Activated T-cell treated with anti-CD3 and anti-CD28 coated beads, Interleukin-2, amount 50 U/mL, for 4 hours (primary cell): ENCODE results near the gene LMX1A. TPM values are rescaled to one million over a fixed set of nuclear protein-coding genes. Genes with fewer than 3 reads are reported as not detected.

Experiments used
- ATAC-seq, 2 donors: fragments of 200-7000 bp; cut with Tn5 transposase; one replicate each; pipeline ENCODE4 v1.10.0; 2021
- DNase-seq: peaks from one replicate; pipeline ENCODE4 v3.0.0-alpha.2; 2020
- H3K27me3 Mint-ChIP-seq: one replicate; pipeline ENCODE4 v1.8.0; 2021; ENCODE audit warnings: low read depth, mixed read lengths
- H3K36me3 Mint-ChIP-seq: one replicate; pipeline ENCODE4 v1.8.0; 2022; ENCODE audit warnings: mixed read lengths; ENCODE audit not compliant: insufficient read depth
- H3K4me1 Mint-ChIP-seq: one replicate; pipeline ENCODE4 v1.8.0; 2021; ENCODE audit warnings: low read depth, mixed read lengths
- H3K4me3 Mint-ChIP-seq: one replicate; pipeline ENCODE4 v1.8.0; 2021; ENCODE audit warnings: mild to moderate bottlenecking, moderate library complexity, mixed read lengths
- H3K9me3 Mint-ChIP-seq: one replicate; pipeline ENCODE4 v1.8.0; 2021; ENCODE audit warnings: mixed read lengths
- total RNA-seq, 3 donors: library from RNA; stranded (reverse); gene quantifications; one replicate each; pipeline ENCODE4 v1.2.1, GENCODE V29; 2021

Gene LMX1A
- not detected for total RNA-seq

DNA sequence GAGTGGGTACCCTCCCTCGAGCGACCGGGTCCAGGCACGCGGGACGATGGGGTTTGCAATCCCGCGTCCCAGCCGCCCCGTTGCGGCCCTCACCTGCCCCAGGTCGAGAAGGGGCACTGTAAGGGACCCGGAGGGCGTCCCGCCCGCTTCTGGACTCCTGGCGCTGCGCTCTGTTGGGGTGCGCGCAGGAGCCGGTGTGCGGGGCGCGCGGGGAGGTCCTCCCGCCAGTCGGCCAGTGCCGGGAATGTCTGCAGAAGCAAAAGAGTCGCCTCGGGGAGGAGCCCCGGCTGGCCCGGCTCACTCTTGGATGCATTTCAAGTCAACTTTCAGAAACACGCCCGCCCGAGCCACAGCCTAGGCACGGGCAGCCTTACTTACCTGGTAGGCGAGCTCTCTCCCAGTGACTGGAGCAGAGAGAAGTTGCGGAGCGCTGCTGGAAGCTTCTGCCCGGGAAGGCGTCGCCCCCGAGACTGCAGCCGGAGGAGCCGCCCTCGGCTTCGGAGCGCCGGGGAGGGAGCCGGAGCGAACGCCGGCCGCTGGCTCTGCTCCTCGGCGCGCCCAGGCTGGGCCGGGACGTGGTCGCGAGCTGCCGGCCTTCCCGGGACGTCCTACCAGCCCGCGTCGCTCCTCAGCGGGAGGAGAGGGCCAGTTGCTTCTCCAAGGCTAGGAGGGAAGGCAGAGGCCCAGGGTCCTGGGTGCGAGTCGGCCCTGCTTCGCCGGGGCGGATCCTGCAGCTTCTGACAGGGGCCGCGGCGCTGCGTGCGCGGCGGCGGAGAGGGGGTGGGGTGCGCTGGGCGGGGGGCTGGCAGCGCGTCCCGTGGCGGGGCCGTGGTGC lies at the start of gene LMX1A:
Gene LMX1A (minus strand): TSS at position 739 of the 835 bp plus-strand sequence. CDS start 1,156 bp downstream, outside the sequence.
- no peak for DNase-seq
- Mint-ChIP-seq H3K9me3 (no peaks in the 10 kb centered on the region), H3K4me3 (no peak within 1 kb of the TSS), H3K27me3 (peaks cover 83% of the 10 kb centered on the region), H3K4me1 (peaks cover 5% of the 10 kb centered on the region), H3K36me3 (no peaks in the 10 kb centered on the region)
- ATAC-seq = peak in 1 of 2 donors; percentile 6

DNA sequence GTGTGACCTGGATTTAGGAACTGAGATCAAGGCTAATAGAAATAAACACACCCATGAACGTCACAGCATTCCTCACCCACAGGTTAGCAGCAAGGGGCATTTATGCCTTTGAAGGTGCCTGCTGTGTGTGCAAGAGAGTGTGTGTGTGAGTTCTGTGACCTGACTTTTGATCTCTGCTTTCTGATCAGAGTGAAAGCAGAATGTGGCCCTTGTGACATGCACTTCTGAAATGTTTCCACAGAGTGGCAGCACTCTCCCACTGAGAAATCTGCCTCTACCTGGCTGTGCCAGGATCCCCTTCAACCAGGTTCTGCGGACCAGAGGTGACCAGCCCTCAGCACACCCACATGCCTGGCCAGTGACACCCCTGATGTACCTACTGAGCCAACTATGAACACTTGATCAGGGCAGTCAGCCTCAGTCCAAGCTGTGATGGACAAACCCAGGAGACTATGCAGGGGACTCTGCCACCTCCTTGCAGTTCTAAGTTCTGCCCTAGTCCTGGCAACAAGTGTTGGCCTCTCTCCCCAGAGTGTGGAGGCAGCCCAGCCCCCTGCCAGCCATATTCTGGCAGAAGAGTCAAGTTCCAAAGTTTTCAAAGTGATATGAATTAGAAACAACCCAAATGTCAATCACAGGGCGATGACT lies 47.4 kb upstream of the LMX1A start:
- H3K4me1 Mint-ChIP-seq = peaks cover 2% of the 10 kb centered on the region

DNA sequence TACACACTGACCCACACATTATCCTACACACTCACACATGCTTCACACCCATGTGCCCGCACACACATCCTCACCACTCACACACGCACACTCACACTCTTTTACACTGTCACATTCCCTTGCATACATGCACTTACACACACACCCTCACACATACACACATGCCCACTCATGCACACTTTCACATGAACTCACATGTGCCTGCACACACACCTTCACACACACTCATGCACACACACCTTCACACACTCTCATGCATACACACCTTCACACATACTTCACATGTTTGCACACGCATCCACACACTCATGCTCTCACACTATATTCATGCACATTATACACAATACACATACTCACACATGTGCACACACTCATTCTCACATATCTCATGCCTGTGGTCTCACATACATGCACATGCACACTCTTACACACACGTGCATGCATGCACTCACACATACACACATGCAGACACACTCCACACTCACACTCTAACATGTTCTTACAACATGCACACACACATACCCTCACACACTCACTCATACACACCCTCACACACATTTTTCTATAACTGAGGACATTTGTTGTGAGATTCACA lies 46.1 kb upstream of the LMX1A start:
- Mint-ChIP-seq H3K4me1 (peaks cover 2% of the 10 kb centered on the region), H3K4me3 (no peak overlapping the region), H3K36me3 (no peaks in the 10 kb centered on the region), H3K27me3 (peaks cover 23% of the 10 kb centered on the region), H3K9me3 (no peaks in the 10 kb centered on the region)
- ATAC-seq (no peak), DNase-seq (no peak)

More for the DNA sequence above, 47.4 kb upstream of the LMX1A start:
- Mint-ChIP-seq H3K36me3 (no peaks in the 10 kb centered on the region), H3K4me3 (no peak overlapping the region), H3K27me3 (peaks cover 34% of the 10 kb centered on the region), H3K9me3 (no peaks in the 10 kb centered on the region)
- ATAC-seq = peak in 1 of 2 donors; percentile 52
- no peak for DNase-seq

DNA sequence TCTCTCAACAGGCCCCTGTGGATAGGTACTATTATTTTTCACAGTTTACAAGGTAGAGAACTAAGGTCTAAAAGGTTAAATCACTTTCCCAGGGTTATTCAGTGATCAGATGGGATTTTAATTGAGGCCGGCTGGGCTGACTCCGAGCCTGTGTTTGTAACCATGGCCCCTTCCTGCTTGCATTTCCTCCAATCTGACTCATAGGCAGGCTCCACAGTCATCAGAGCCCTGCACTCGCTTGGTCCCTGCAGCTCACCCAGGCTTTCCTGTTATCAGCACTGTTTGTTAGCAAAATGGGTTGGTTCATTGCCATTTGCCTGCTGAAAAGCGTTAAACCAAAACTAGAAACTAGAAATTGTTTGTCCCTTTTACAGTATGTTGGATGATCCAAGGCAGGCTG lies 41.4 kb upstream of the LMX1A start:
- Mint-ChIP-seq H3K4me1 (peaks cover 12% of the 10 kb centered on the region), H3K4me3 (no peak overlapping the region), H3K9me3 (no peaks in the 10 kb centered on the region), H3K36me3 (no peaks in the 10 kb centered on the region), H3K27me3 (peaks cover 41% of the 10 kb centered on the region)
- peak; percentile 30 to 58 for ATAC-seq
- DNase-seq = no peak

DNA sequence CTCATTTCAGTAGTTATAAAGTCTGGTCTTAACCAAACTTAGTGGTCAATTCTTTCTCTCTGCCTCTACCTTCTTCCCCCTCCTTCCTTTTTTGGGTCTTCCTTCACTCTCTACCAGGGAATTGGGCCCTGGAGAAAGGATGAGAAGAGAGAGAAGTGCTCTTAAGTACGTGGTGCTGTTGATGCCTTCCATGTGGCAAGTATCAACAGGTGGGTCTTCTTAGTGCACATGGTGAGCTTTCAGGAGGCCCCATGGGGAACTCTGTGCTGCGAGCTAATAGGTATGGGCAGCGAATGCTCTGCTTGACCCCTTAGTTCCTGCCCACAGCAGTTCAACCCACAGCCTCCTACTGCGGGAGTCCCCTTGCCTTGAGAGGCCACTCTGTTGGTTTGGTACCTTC lies 39.4 kb upstream of the LMX1A start:
- Mint-ChIP-seq H3K36me3 (no peaks in the 10 kb centered on the region), H3K9me3 (no peaks in the 10 kb centered on the region), H3K4me3 (no peak overlapping the region), H3K4me1 (peaks cover 19% of the 10 kb centered on the region), H3K27me3 (peaks cover 55% of the 10 kb centered on the region)
- ATAC-seq = no peak
- no peak for DNase-seq

DNA sequence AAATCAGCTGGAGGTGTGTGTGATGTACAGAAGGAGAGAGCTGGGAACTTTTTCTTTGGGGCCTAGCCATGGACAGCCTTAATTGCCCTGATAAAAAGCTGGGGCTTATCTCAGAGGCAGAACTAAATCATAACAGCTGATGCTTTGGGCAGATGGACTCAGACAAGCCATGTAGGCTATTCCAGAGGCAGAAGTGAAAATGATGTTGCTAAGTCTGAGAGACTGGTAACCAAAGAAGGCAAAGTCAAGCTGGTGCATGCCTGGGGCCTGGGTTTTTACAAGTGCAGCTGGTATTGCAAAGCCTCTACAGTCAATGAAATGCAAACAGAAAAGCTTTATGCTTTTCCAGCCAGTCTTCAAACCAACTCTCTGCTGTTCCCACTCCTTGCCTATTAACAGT lies 39.0 kb upstream of the LMX1A start:
- no peaks in the 10 kb centered on the region for H3K36me3 Mint-ChIP-seq
- peaks cover 58% of the 10 kb centered on the region for H3K27me3 Mint-ChIP-seq
- ATAC-seq (no peak), DNase-seq (no peak)
- peaks cover 19% of the 10 kb centered on the region for H3K4me1 Mint-ChIP-seq
- no peaks in the 10 kb centered on the region for H3K9me3 Mint-ChIP-seq
- H3K4me3 Mint-ChIP-seq = no peak overlapping the region

DNA sequence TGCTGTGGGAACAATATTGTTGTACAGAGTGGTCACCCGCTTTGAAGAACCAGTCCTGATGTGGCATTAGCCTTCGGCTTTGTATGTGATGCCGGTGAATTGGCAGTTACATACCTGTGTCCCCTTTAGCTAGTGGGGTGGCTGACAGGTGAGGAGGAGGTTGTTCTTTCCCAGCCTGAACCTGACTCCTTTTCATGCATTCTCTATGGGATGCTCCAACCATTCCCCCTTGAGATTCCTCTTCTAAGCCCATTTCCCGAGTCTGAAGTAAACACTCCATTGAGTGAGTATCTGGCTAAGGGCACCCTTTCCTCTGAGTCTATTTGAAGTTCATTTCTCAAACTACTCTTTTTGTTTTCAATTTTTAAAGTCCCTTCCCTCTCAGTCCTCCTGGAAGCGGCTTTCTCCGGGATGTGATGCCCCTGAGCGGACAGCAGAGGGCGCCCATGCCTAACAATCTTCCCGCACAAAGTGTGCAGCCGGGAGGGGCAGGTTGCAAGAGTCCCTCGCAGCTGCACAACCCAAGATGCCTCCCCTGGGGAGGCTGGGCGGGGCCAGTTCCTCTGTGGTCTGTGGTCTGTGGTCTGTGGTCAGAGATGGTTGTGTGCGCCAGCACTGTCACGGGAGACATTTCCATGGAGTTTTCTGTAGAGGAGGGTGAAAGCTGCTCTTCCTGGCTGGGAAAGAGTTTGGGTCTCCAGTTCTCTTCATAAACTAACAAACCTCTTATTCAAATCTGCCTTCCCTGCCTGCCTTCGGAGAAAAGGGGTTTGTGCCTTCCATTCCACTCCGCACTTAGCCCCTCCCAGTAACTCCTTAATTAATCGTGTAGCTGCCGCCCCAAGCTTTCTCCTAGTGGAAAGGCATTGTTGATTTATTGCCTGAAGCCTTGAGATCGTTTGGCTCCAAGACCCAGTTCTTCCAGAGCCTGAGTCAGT lies 36.4 kb upstream of the LMX1A start:
- Mint-ChIP-seq H3K9me3 (no peaks in the 10 kb centered on the region), H3K4me1 (peaks cover 19% of the 10 kb centered on the region), H3K36me3 (no peaks in the 10 kb centered on the region), H3K4me3 (peak overlapping the region; percentile 54), H3K27me3 (peaks cover 73% of the 10 kb centered on the region)
- DNase-seq (peak; percentile 86), ATAC-seq (peak; percentile 98 to 99)

DNA sequence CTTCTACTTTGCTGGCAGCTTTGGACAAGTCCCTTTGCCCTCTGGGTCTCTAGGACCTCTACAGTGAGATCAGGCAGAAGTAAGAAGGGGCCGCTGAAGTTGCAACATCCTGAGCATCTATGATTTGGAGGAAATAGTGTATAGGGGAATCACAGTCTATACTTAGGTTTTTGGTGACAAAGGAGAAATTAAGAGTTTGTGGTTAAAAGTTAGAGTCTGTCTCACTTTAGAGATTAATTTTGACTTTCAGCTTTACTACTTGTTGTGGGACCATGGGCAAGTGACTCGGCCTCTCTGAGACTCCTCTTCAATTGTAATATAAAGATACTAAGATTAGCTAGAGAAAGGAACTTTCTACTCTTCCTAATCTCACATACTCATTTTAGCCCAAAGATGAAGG lies 33.1 kb upstream of the LMX1A start:
- Mint-ChIP-seq H3K9me3 (no peaks in the 10 kb centered on the region), H3K36me3 (no peaks in the 10 kb centered on the region)
- peak in 1 of 2 donors; percentile 9 for ATAC-seq

DNA sequence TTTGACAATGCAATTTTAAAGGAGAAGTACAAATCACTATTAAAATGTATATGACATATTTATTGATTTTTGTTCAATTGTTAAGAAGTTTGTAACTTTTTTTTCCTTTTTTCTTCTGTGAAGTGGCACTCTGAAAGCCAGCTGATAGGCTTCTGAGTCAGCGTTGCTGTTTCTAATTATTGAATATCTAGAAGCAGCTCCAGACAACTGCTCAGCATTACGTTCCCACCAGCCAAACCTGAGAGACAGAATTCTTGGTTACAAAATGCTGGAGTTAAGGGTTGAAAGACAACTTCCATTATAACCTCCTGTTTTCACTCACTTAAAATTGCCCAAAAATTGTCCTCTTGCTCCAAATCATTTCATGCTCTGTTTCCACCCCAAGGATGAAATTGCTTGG lies 31.4 kb upstream of the LMX1A start:
- no peak for DNase-seq
- H3K36me3 Mint-ChIP-seq = no peaks in the 10 kb centered on the region
- H3K27me3 Mint-ChIP-seq = peaks cover 75% of the 10 kb centered on the region

More for the DNA sequence above, 33.1 kb upstream of the LMX1A start:
- DNase-seq = no peak
- Mint-ChIP-seq H3K4me3 (no peak overlapping the region), H3K4me1 (peaks cover 16% of the 10 kb centered on the region), H3K27me3 (peaks cover 84% of the 10 kb centered on the region)

DNA sequence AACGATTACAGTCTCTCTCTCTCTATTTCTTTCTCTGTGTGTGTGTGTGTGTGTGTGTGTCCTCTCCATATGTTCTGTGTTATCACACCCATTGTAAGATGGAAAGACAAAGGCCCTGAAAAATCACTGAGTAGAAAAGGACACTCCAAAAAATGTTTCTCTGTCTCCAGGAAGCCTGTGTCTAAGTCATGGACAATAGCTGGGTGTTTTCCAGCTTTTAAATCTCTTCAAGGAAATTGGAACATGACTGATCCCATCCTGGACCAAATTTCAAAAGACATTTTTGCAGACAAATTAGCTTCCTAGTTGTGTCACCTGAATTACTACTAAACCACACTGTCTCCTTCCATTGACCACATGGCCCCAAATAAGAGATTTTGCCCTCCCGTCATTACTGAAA lies 31.0 kb upstream of the LMX1A start:
- Mint-ChIP-seq H3K4me1 (peaks cover 2% of the 10 kb centered on the region), H3K27me3 (peaks cover 74% of the 10 kb centered on the region)

More for the DNA sequence above, 31.4 kb upstream of the LMX1A start:
- Mint-ChIP-seq H3K4me1 (peaks cover 7% of the 10 kb centered on the region), H3K4me3 (no peak overlapping the region), H3K9me3 (no peaks in the 10 kb centered on the region)
- ATAC-seq = no peak

DNA sequence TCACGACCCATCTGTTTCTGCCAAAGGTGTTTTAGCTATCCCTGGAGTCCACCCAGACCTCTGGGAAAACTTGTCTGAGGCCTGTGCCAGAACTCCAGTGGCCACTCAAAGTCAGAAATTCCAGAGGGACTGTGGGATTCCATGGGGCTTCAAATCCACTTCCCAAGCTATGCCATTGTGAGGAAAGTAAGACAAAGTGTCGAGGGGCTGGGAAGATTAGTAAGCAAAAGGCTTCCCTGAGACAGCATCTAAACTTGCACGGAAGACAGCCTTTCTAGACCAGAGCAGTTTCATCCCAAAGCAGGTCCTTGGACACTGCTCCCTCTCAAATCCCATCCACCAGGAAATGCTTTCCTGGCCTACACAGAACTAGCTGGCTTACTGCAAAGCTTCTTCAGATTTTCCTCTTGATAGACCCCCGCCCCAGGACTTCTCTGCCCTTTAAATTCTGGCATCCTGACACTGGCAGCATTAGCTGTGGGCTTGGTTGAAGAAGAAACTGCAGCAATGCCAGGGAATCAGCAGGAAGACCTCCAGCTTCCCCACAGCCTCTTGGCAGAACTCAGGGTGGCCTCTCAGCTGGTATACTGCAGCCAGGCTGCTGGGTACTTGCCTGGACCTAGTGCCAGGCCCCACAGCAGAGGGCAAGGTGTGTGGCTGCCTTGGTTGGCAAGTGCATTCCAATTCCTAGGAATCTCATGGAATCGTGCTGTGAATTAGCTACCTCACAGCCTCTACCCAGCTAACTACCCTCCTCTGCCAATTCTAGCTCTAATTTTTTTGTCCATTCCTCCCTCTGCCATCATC lies 27.3 kb upstream of the LMX1A start:
- ATAC-seq (no peak), DNase-seq (no peak)
- H3K4me3 Mint-ChIP-seq = no peak overlapping the region
- no peaks in the 10 kb centered on the region for H3K36me3 Mint-ChIP-seq
- H3K9me3 Mint-ChIP-seq = no peaks in the 10 kb centered on the region
- no peaks in the 10 kb centered on the region for H3K4me1 Mint-ChIP-seq
- peaks cover 65% of the 10 kb centered on the region for H3K27me3 Mint-ChIP-seq

More for the DNA sequence above, 31.0 kb upstream of the LMX1A start:
- no peaks in the 10 kb centered on the region for H3K9me3 Mint-ChIP-seq
- DNase-seq = no peak
- no peaks in the 10 kb centered on the region for H3K36me3 Mint-ChIP-seq
- no peak for ATAC-seq
- no peak overlapping the region for H3K4me3 Mint-ChIP-seq

DNA sequence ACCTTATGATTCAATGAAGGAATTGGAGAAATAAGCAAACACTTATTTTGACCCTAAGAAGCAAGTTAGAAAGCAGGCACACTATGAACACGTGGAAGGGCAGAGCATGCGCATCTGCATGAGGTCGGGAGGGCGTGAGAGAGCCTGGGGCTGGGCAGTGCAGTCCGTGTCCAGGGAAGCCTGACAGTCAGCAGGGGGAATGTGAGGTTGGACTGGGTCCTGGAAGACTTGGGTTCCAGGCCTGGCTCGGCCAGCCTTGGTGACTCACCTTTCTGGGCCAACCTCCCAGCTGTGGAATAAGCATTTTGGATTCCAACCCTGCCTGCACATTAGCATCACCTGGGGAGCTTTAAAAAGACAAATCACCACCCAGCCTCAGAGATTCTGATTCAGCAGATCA lies 26.6 kb upstream of the LMX1A start:
- H3K9me3 Mint-ChIP-seq = no peaks in the 10 kb centered on the region
- no peaks in the 10 kb centered on the region for H3K4me1 Mint-ChIP-seq
- no peak overlapping the region for H3K4me3 Mint-ChIP-seq
- ATAC-seq (no peak), DNase-seq (no peak)
- H3K27me3 Mint-ChIP-seq = peaks cover 57% of the 10 kb centered on the region
- no peaks in the 10 kb centered on the region for H3K36me3 Mint-ChIP-seq

DNA sequence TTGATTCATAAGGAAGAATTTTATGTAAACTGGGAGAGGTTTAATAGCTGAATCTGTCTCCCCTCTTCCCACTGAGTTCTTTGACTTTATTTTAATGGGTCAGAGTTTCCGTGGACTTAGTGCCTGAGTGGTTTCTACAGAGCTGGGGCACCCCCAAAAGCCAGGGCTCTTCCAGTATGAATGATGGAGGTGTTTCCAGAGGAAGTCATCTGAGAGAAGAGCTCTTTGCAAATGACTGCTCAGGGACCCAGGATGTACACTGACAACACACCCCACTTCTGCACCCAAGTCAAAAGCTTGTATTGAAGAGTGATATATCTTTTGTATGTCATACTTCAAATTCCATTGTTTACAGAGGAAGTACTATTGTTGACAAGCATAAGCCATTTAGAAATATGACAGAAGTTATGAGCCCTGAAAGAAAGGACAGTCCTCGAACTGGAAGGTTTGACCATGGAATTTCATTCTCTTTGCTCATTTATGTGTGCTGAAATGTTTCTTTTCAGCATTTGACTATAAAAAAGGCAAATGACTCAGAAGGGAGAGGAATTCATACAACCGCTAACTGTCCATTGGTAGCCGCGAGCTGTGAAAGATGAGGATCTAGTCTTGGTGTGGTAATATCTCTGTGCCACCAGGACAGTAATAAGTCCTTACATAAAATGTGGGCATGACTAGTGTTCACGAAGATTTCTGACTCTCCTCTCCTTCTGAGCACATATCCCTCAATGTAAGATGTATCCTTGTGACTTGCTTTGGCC lies 25.4 kb upstream of the LMX1A start:
- DNase-seq (no peak), ATAC-seq (no peak)
- Mint-ChIP-seq H3K36me3 (no peaks in the 10 kb centered on the region), H3K27me3 (peaks cover 49% of the 10 kb centered on the region), H3K9me3 (no peaks in the 10 kb centered on the region), H3K4me1 (peaks cover 2% of the 10 kb centered on the region), H3K4me3 (no peak overlapping the region)
